Measurements from ENCODE around the gene SEC23B. TPM values are rescaled to one million over a fixed set of nuclear protein-coding genes. Genes with fewer than 3 reads are reported as not detected.

SEC23B gene
- total and polyA plus RNA-seq, 2 donors (not counting 3 experiments of a cell fraction or from before 2014, with no cell fraction given) = 38.0 to 44.0 TPM

GRCh38 chr20:18527836-18528235, 20.1 kb downstream of the SEC23B start:
- no peaks in the 10 kb centered on the region for H4K20me1 ChIP-seq (replicated peaks; ENCODE audit: control insufficient read depth, extremely low read depth, insufficient read depth, low read length)
- ChIA-PET POLR2A (no interaction called here), CTCF (no interaction called here)
- TF ChIP-seq MAX (IDR thresholded peaks at IDR 0.05; ENCODE audit: insufficient read depth, insufficient read length) = no peak
- TF ChIP-seq EZH2 (IDR thresholded peaks at IDR 0.05; ENCODE audit: borderline replicate concordance, low read depth, low read length, severe bottlenecking) = no peak
- no peak for TF ChIP-seq GATA2 (IDR thresholded peaks at IDR 0.05; ENCODE audit: insufficient read depth, insufficient read length, low read depth, low read length)
- TF ChIP-seq CTCF (IDR thresholded peaks at IDR 0.05; ENCODE audit: extremely low read depth in 1 of 2, insufficient read depth in 1 of 2, low read depth in 1 of 2, low read length in 2 of 2) = no peak
- TF ChIP-seq FOS (IDR thresholded peaks at IDR 0.05; ENCODE audit: borderline replicate concordance, insufficient read depth, low read length) = no peak
- TF ChIP-seq MYC (IDR thresholded peaks at IDR 0.05; ENCODE audit: low read depth, low read length) = no peak
- TF ChIP-seq POLR2A (IDR thresholded peaks at IDR 0.05; ENCODE audit: low read depth, low read length) = no peak
- no peak for TF ChIP-seq POLR2AphosphoS5 (IDR thresholded peaks at IDR 0.05; ENCODE audit: insufficient read depth, low read depth, low read length)
- no peak for TF ChIP-seq JUN (IDR thresholded peaks at IDR 0.05; ENCODE audit: borderline replicate concordance, insufficient read depth, insufficient read length, low read depth)
- H2AFZ ChIP-seq (ENCODE audit: low read depth, low read length) = no peak overlapping the region
- no peak overlapping the region for H3K27ac ChIP-seq (ENCODE audit: insufficient read depth, low read depth, low read length)
- intact Hi-C loops (cut with micrococcal nuclease) (no loop called here), dilution Hi-C loops (cut with MboI; ENCODE audit: extremely low pct_ligation_motif_present, low sequenced_read_pairs) (no loop called here)
- no peaks in the 10 kb centered on the region for H3K9me3 ChIP-seq (replicated peaks; ENCODE audit: control insufficient read depth, insufficient read depth, low read length)
- H3K79me2 ChIP-seq (ENCODE audit: control insufficient read depth, insufficient read depth, low read length) = no peaks in the 10 kb centered on the region
- no peaks in the 10 kb centered on the region for H3K9me1 ChIP-seq (replicated peaks; ENCODE audit: control insufficient read depth, extremely low read depth, insufficient read depth, low read length)
- no peak overlapping the region for H3K4me2 ChIP-seq (ENCODE audit: insufficient read depth, low read length)
- no peaks in the 10 kb centered on the region for H3K4me1 ChIP-seq (ENCODE audit: control insufficient read depth, extremely low read depth, insufficient read depth, low read length)
- DNase-seq (ENCODE audit: low read depth, low spot score) (no peak), FAIRE-seq (no peak)
- no peaks in the 10 kb centered on the region for H3K27me3 ChIP-seq (ENCODE audit: control insufficient read depth in 2 of 2, insufficient read depth in 2 of 2, low read length in 2 of 2)
- BruUV-seq (replicated peaks) = no TSS peak
- H3K36me3 ChIP-seq (ENCODE audit: control insufficient read depth in 2 of 2, extremely low read depth in 1 of 2, insufficient read depth in 2 of 2, low read length in 2 of 2) = peaks cover 29 to 45% of the 10 kb centered on the region in 2 experiments
- H3K4me3 ChIP-seq (replicated peaks in 1 of 3; ENCODE audit: insufficient read depth in 1 of 3, low read depth in 1 of 3, low read length in 3 of 3) = no peak overlapping the region
- no peak overlapping the region for H3K9ac ChIP-seq (replicated peaks; ENCODE audit: extremely low read depth, insufficient read depth, low read length)

Measured in endothelial cell of umbilical vein (primary cell).